NT2/D1 (cell line): ENCODE results near the gene NEK5.

Source experiments
- SUZ12 ChIP-seq: IDR thresholded peaks from 2 replicates; pipeline ENCODE4 v1.6.1; 2011; ENCODE audit not compliant: insufficient read length, insufficient read depth; ENCODE audit errors: extremely low read depth
- YY1 ChIP-seq: IDR thresholded peaks from 2 replicates; pipeline ENCODE4 v1.6.1; 2011; ENCODE audit not compliant: insufficient read length, insufficient read depth

DNA sequence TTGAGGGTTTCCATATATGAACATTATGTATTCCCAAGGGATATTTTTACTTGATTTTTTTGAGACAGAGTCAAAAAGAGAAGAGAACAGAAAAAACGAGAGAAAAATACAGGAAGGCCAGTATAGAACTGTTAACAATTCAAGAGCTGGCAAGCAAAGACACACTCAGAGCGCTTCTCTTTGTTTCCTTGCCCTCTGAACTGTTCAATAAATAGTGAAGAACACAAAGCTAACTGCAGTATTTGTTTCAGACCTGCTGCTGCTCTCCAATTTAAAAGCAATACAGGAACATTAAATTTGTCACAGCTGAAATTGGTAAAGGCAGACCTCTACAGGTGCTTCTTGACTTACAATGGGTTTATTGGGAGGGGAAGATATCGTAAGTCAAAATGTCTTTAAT is 44.5 kb upstream of the NEK5 start:
- TF ChIP-seq YY1 (no peak), SUZ12 (no peak)
